Lung (tissue), 12 donors: ENCODE results near the gene COMT. TPM values are rescaled to one million over a fixed set of nuclear protein-coding genes. Genes with fewer than 3 reads are reported as not detected.

Source experiments
- ATAC-seq: fragments of 200-7000 bp; cut with Tn5 transposase; one replicate; pipeline ENCODE4 v1.9.1; 2020; ENCODE audit warnings: moderate number of reproducible peaks; ENCODE audit not compliant: insufficient read depth, low FRiP score
- DNase-seq, 3 donors: peaks; one replicate each; pipeline ENCODE4 v3.0.0-alpha.2; 2013 to 2017
- H3K27ac ChIP-seq, 2 donors: one replicate each; pipeline ENCODE4 v1.5.1; 2013; ENCODE audit warnings: mild to moderate bottlenecking in 2 of 2, moderate library complexity in 2 of 2, control low read depth in 1 of 2, inconsistent platforms in 1 of 2, low read depth in 1 of 2, low read length in 1 of 2
- H3K27me3 ChIP-seq, 3 donors: one replicate each; pipeline ENCODE4 v1.5.1; 2013; ENCODE audit warnings: low read length in 2 of 3; ENCODE audit not compliant: control insufficient read depth in 3 of 3, insufficient read depth in 3 of 3
- H3K36me3 ChIP-seq, 4 donors: one replicate each; pipeline ENCODE4 v1.5.1; 2013; ENCODE audit warnings: low read length in 4 of 4, mild to moderate bottlenecking in 1 of 4, moderate library complexity in 1 of 4; ENCODE audit not compliant: control insufficient read depth in 4 of 4, insufficient read depth in 4 of 4
- H3K4me1 ChIP-seq, 5 donors: one replicate each; pipeline ENCODE4 v1.5.1; 2013; ENCODE audit warnings: low read length in 5 of 5, mild to moderate bottlenecking in 2 of 5, moderate library complexity in 1 of 5; ENCODE audit not compliant: control insufficient read depth in 5 of 5, insufficient read depth in 5 of 5
- H3K4me3 ChIP-seq: one replicate; pipeline ENCODE4 v1.5.1; 2013; ENCODE audit warnings: mild to moderate bottlenecking, control low read depth, moderate library complexity
- H3K9ac ChIP-seq, 2 donors: one replicate each; pipeline ENCODE4 v1.5.1; 2013; ENCODE audit warnings: low read length in 2 of 2, control low read depth in 1 of 2; ENCODE audit not compliant: insufficient read depth in 1 of 2
- H3K9me3 ChIP-seq, 4 donors: one replicate each; pipeline ENCODE4 v1.5.1; 2013; ENCODE audit warnings: low read length in 3 of 4, mild to moderate bottlenecking in 1 of 4, moderate library complexity in 1 of 4; ENCODE audit not compliant: control insufficient read depth in 4 of 4, insufficient read depth in 3 of 4
- CTCF ChIP-seq: IDR thresholded peaks from 2 replicates; pipeline ENCODE4 v1.5.1; 2012; ENCODE audit warnings: mild to moderate bottlenecking; ENCODE audit errors: control extremely low read depth, extremely low read depth
- WGBS, 2 donors: extraction: QIAGEN DNeasy Blood & Tissue Kit; methylation state at CpG; one replicate each; pipeline ENCODE4 v1.1.7; 2013; 5-methylcytosine and 5-hydroxymethylcytosine counted together
- polyA plus RNA-seq, 2 donors: library from polyadenylated mRNA; stranded (reverse); fragments of 200-250 nt; gene quantifications; one replicate each; pipeline ENCODE4 v1.2.1, GENCODE V29; 2013
- total RNA-seq, 2 donors: library from RNA; depleted of rRNA in 1 of 2; stranded (reverse); fragments of >200 nt in 1 of 2; gene quantifications; one replicate each; pipeline ENCODE4 v1.2.1, GENCODE V29; 2014 to 2021
- donor health status: control.
- donor health status: control.
- donor health status: Bipolar disorder and iron deficiency.
- donor health status: healthy.
- donor health status: DM: yes; HTN: yes; CAD: no.

Gene COMT
- total and polyA plus RNA-seq, 4 donors = 147 to 272 (median 208) TPM

DNA sequence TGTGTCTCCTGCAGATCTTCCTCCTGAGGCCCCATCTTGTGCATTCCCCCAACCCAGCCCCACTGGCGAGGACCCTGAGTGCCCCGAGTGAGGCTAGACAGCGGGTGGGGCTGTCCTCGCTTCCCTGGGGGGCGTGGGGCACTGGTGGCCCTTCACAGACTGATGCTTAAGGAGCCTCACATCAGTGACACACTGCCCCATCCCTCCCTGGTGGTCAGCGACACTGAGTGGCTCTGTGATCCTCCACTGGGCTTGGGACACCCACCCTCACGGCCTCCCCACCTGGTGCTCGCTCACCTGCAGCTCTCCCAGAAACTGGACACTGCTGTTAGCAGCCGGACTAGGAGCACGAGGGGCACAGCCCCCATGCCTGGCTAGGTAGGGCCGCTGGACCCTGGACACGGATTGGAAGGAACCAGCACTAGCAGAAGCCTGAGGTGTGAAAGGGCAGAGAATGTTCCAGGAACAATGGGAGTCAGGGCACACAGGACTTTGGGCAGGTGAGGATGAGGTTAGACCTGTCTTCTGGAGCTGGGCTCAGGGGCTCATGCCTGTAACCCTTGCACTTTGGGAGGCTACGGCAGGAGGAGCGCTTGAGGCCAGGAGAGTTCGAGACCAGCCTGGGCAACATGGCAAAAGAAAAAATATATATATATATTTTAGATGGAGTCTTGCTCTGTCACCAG, 23.3 kb downstream of the COMT start:
- 96 to 99% methylated on average over 15 of the region's 15 CpGs for WGBS, 2 donors
- Histone ChIP-seq H3K27me3 (no peaks in the 10 kb centered on the region), H3K4me1 (peaks cover 0 to 21% (median 6%) of the 10 kb centered on the region in 5 donors), H3K36me3 (peaks cover 0 to 40% (median 1%) of the 10 kb centered on the region in 4 donors), H3K4me3 (no peak overlapping the region), H3K9me3 (no peaks in the 10 kb centered on the region), H3K27ac (no peak overlapping the region), H3K9ac (no peak overlapping the region)
- DNase-seq = no peak
- no peak for TF ChIP-seq CTCF
- no peak for ATAC-seq

GRCh38 chr22:19965771-19966709, 24.5 kb downstream of the COMT start:
- Histone ChIP-seq H3K36me3 (peaks cover 0 to 43% (median 1%) of the 10 kb centered on the region in 4 donors), H3K27ac (no peak overlapping the region), H3K9ac (no peak overlapping the region), H3K9me3 (no peaks in the 10 kb centered on the region), H3K27me3 (no peaks in the 10 kb centered on the region), H3K4me1 (peaks cover 0 to 15% (median 3%) of the 10 kb centered on the region in 5 donors), H3K4me3 (no peak overlapping the region)
- DNase-seq = no peak
- TF ChIP-seq CTCF = no peak
- 72 to 82% methylated on average over 10 of the region's 10 CpGs for WGBS, 2 donors
- ATAC-seq = no peak

GRCh38 chr22:19966908-19967750, 25.6 kb downstream of the COMT start:
- DNase-seq (no peak), ATAC-seq (no peak)
- WGBS, 2 donors = 76 to 82% methylated on average over 20 of the region's 20 CpGs
- no peak overlapping the region for H3K4me3 ChIP-seq
- H3K27me3 ChIP-seq = no peaks in the 10 kb centered on the region
- no peak for TF ChIP-seq CTCF
- H3K9ac ChIP-seq = no peak overlapping the region
- H3K27ac ChIP-seq = no peak overlapping the region
- peaks cover 0 to 11% (median 3%) of the 10 kb centered on the region in 5 donors for H3K4me1 ChIP-seq
- H3K36me3 ChIP-seq = peaks cover 0 to 48% (median 4%) of the 10 kb centered on the region in 4 donors
- H3K9me3 ChIP-seq = no peaks in the 10 kb centered on the region
